GM21360 (cell line): ENCODE measurements around the gene PHF3.

Experiments
- ATAC-seq: cut with Tn5 transposase; IDR thresholded peaks from one replicate; pipeline ENCODE4 v1.9.1; 2021; ENCODE audit warnings: mild to moderate bottlenecking, moderate library complexity; ENCODE audit not compliant: unreplicated experiment

PHF3 gene

GRCh38 chr6:63760199-63760598, 124.6 kb downstream of the PHF3 start:
- ATAC-seq, result no peak

- no peak for ATAC-seq
These were observed 128.8 kb downstream of the PHF3 start for GRCh38 chr6:63764318-63764916.
